ENCODE results near the gene RAB43. TPM values are rescaled to one million over a fixed set of nuclear protein-coding genes. Genes with fewer than 3 reads are reported as not detected.

Gene RAB43
- total RNA-seq, 2 experiments from 2014 or later: 10.4 to 12.5 TPM

GRCh38 chr3:129164500-129164899 lies 42.9 kb upstream of the RAB43 start:
- Histone ChIP-seq H3K36me3 (ENCODE audit: insufficient read depth, low read length) (peaks cover 55% of the 10 kb centered on the region), H3K4me1 (ENCODE audit: insufficient read depth, low read length, poor library complexity, severe bottlenecking) (peaks cover 20% of the 10 kb centered on the region), H3K4me3 (ENCODE audit: low read depth, low read length, poor library complexity, severe bottlenecking) (no peak overlapping the region), H4K20me1 (ENCODE audit: insufficient read depth, low read length) (peaks cover 5% of the 10 kb centered on the region; the same call in 1 of the 2 replicates), H3K27ac (ENCODE audit: low read depth, low read length, poor library complexity, severe bottlenecking) (no peak overlapping the region), H3K9me3 (ENCODE audit: low read length) (no peaks in the 10 kb centered on the region), H2AFZ (ENCODE audit: low read length) (no peak overlapping the region), H3K9me2 (ENCODE audit: insufficient read depth, low read length) (no peaks in the 10 kb centered on the region), H3K79me2 (ENCODE audit: insufficient read depth, low read depth, low read length) (peaks cover 17% of the 10 kb centered on the region; the same call in 1 of the 2 replicates), H3K4me2 (ENCODE audit: low read length) (no peak overlapping the region)
- ChIA-PET CTCF (ENCODE audit: unreplicated experiment) (no interaction called here), POLR2A (interaction anchor here (0.6 kb wide), 1 partner anchor 69 kb away, joined by 3 read pairs; no protein-coding TSS in a partner anchor)
- no peak for TF ChIP-seq CTCF (conservative IDR thresholded peaks at IDR 0.05; ENCODE audit: low read length)
- no peak for TF ChIP-seq EZH2phosphoT487 (IDR thresholded peaks at IDR 0.05; ENCODE audit: borderline replicate concordance, low read depth, low read length)
- intact Hi-C loops (cut with micrococcal nuclease; ENCODE audit: unreplicated experiment): no loop called here
- no TSS peak for BruUV-seq (replicated peaks)
- no peak for DNase-seq (ENCODE audit: low spot score)

GRCh38 chr3:129162729-129163579 lies 41.4 kb upstream of the RAB43 start:
- Histone ChIP-seq H3K9me2 (ENCODE audit: insufficient read depth, low read length) (no peaks in the 10 kb centered on the region), H2AFZ (ENCODE audit: low read length) (no peak overlapping the region), H3K4me3 (ENCODE audit: low read depth, low read length, poor library complexity, severe bottlenecking) (peak overlapping the region; percentile 95), H3K4me2 (ENCODE audit: low read length) (peak overlapping the region; percentile 93), H4K20me1 (ENCODE audit: insufficient read depth, low read length) (0 out of 2 replicates have a peak, but pooled peaks cover 2% of the 10 kb centered on the region), H3K4me1 (ENCODE audit: insufficient read depth, low read length, poor library complexity, severe bottlenecking) (peaks cover 28% of the 10 kb centered on the region), H3K36me3 (ENCODE audit: insufficient read depth, low read length) (peaks cover 52% of the 10 kb centered on the region), H3K27ac (ENCODE audit: low read depth, low read length, poor library complexity, severe bottlenecking) (peak overlapping the region; percentile 91), H3K9me3 (ENCODE audit: low read length) (no peaks in the 10 kb centered on the region), H3K79me2 (ENCODE audit: insufficient read depth, low read depth, low read length) (peaks cover 24% of the 10 kb centered on the region; the same call in 1 of the 2 replicates)
- TF ChIP-seq EZH2phosphoT487 (IDR thresholded peaks at IDR 0.05; ENCODE audit: borderline replicate concordance, low read depth, low read length) (no peak), CTCF (conservative IDR thresholded peaks at IDR 0.05; ENCODE audit: low read length) (peak; percentile 70)
- intact Hi-C loops (cut with micrococcal nuclease; ENCODE audit: unreplicated experiment): no loop called here
- ChIA-PET CTCF (ENCODE audit: unreplicated experiment) (interaction anchor here (0.6 to 2.1 kb wide), 4 partner anchors 8 to 82 kb away, joined by 3 to 6 read pairs (median 3); no protein-coding TSS in a partner anchor), POLR2A (interaction anchor here (0.6 to 1.0 kb wide), 7 partner anchors 8 to 522 kb away, joined by 3 to 4 read pairs (median 3); partner anchors contain the start of gene COPG1)
- no TSS peak for BruUV-seq (replicated peaks)
- peak; percentile 46 for DNase-seq (ENCODE audit: low spot score)
